CD4-positive, alpha-beta T cell treated with Interleukin-4 for 1 hour (primary cell): ENCODE data around the gene FADS3.
"Not testable (repeated sequence)": the region's sequence is repeated elsewhere in the genome, so short reads cannot be mapped to it uniquely, and the experiment has no call there.

Experiments
- DNase-seq, 2 donors: peaks; one replicate each; pipeline ENCODE4 v3.0.0-alpha.2; 2020 to 2022

Gene FADS3

GRCh38 chr11:61897387-61898246 is 6.3 kb upstream of the FADS3 start:
- peak; percentile 76 to 78 for DNase-seq

- no peak for DNase-seq
Observed at GRCh38 chr11:61896665-61897386, 5.5 kb upstream of the FADS3 start.

GRCh38 chr11:61895718-61896059 is 4.3 kb upstream of the FADS3 start:
- DNase-seq, result no peak

- no peak for DNase-seq
Observed at GRCh38 chr11:61895046-61895717, 3.8 kb upstream of the FADS3 start.

GRCh38 chr11:61893981-61894380 is 2.6 kb upstream of the FADS3 start:
- no peak for DNase-seq

- DNase-seq, result no peak
Observed at GRCh38 chr11:61892085-61892370, 683 bp upstream of the FADS3 start.

GRCh38 chr11:61890529-61891330 is 615 bp downstream of the FADS3 start:
- DNase-seq, result peak; percentile 26 to 32

GRCh38 chr11:61889831-61890230 is 1.5 kb downstream of the FADS3 start:
- DNase-seq, result no peak

GRCh38 chr11:61888590-61888989 is 2.8 kb downstream of the FADS3 start:
- no peak for DNase-seq

GRCh38 chr11:61887839-61888494 is 3.4 kb downstream of the FADS3 start:
- DNase-seq, result no peak

GRCh38 chr11:61886643-61887042 is 4.7 kb downstream of the FADS3 start:
- no peak for DNase-seq

- DNase-seq, result no peak
Observed at GRCh38 chr11:61885784-61886580, 5.4 kb downstream of the FADS3 start.

GRCh38 chr11:61885166-61885778 is 6.1 kb downstream of the FADS3 start:
- no peak for DNase-seq

GRCh38 chr11:61883947-61884346 is 7.4 kb downstream of the FADS3 start:
- no peak for DNase-seq

- no peak for DNase-seq
Observed at GRCh38 chr11:61883327-61883726, 8.0 kb downstream of the FADS3 start.

- DNase-seq, result no peak
Observed at GRCh38 chr11:61882879-61883278, 8.5 kb downstream of the FADS3 start.

- DNase-seq, result not testable (repeated sequence)
Observed at GRCh38 chr11:61882267-61882666, 9.1 kb downstream of the FADS3 start.

GRCh38 chr11:61881397-61881796 is 9.9 kb downstream of the FADS3 start:
- no peak for DNase-seq

GRCh38 chr11:61880454-61880853 is 10.9 kb downstream of the FADS3 start:
- DNase-seq, result peak in 1 of 2 donors; percentile 28

- DNase-seq, result no peak
Observed at GRCh38 chr11:61880031-61880430, 11.3 kb downstream of the FADS3 start.

- no peak for DNase-seq
Observed at GRCh38 chr11:61879152-61879551, 12.2 kb downstream of the FADS3 start.
